Smooth muscle cell (in vitro differentiated cells): ENCODE measurements around the gene MOB1A. TPM values are rescaled to one million over a fixed set of nuclear protein-coding genes. Genes with fewer than 3 reads are reported as not detected.

Experiments
- DNase-seq: peaks from one replicate; lab custom pipeline; 2025; ENCODE audit not compliant: unreplicated experiment; lab: John Stamatoyannopoulos, UW
- H2AFZ ChIP-seq: fragments of 200-600 bp; sonication (generic); 2 replicates; pipeline ENCODE4 v1.6.0; 2016; ENCODE audit warnings: antibody characterized with exemption, low read depth, mild to moderate bottlenecking
- H3F3A ChIP-seq: fragments of 200-600 bp; sonication (generic); 2 replicates; pipeline ENCODE4 v1.6.0; 2017; ENCODE audit warnings: antibody characterized with exemption, low read depth
- H3K27ac ChIP-seq: fragments of 200-600 bp; sonication (generic); 2 replicates; pipeline ENCODE4 v1.5.1; 2016; ENCODE audit warnings: low read depth, mild to moderate bottlenecking
- H3K27me3 ChIP-seq: fragments of 200-600 bp; sonication (generic); 2 replicates; pipeline ENCODE4 v1.6.1; 2016; ENCODE audit warnings: low read depth, mild to moderate bottlenecking
- H3K36me3 ChIP-seq: fragments of 200-600 bp; sonication (generic); 2 replicates; pipeline ENCODE4 v1.5.1; 2016; ENCODE audit warnings: low read depth
- H3K4me1 ChIP-seq: fragments of 200-600 bp; sonication (generic); 2 replicates; pipeline ENCODE4 v1.5.1; 2016; ENCODE audit warnings: low read depth
- H3K4me2 ChIP-seq: fragments of 200-600 bp; sonication (generic); 2 replicates; pipeline ENCODE4 v1.6.0; 2016; ENCODE audit warnings: mild to moderate bottlenecking
- H3K4me3 ChIP-seq: fragments of 200-600 bp; sonication (generic); 2 replicates; pipeline ENCODE4 v1.5.1; 2016; ENCODE audit warnings: mild to moderate bottlenecking
- H3K79me2 ChIP-seq: fragments of 200-600 bp; sonication (generic); 2 replicates; pipeline ENCODE4 v1.6.0; 2016; ENCODE audit warnings: low read depth, mild to moderate bottlenecking
- H3K9ac ChIP-seq: fragments of 200-600 bp; sonication (generic); 2 replicates; pipeline ENCODE4 v1.6.0; 2016; ENCODE audit warnings: low read depth
- H3K9me3 ChIP-seq: fragments of 200-600 bp; sonication (generic); replicated peaks from 2 replicates; pipeline ENCODE4 v1.5.1; 2016; ENCODE audit warnings: low read depth
- H4K20me1 ChIP-seq: fragments of 200-600 bp; sonication (generic); 2 replicates; pipeline ENCODE4 v1.6.0; 2016; ENCODE audit warnings: low read depth
- WGBS: methylation state at CpG from one replicate; pipeline ENCODE4 v1.1.7; 2016; ENCODE audit warnings: low lambda C conversion rate; 5-methylcytosine and 5-hydroxymethylcytosine counted together
- polyA plus RNA-seq: library from polyadenylated mRNA; unstranded; fragments of >200 nt; fragmentation: Nextera tagmentation; extraction: Ambion mirVana; gene quantifications from 2 replicates; pipeline ENCODE4 v1.2.1, GENCODE V29; 2016
- total RNA-seq: library from RNA; depleted of rRNA; stranded (reverse); fragments of >200 nt; gene quantifications from 2 replicates; pipeline ENCODE4 v1.2.3, GENCODE V29; 2014
- TF ChIP-seq, protein P1 (sequence below): fragments of 200-600 bp; sonication (generic); IDR thresholded peaks from 2 replicates; pipeline ENCODE4 v1.5.1; 2017; ENCODE audit warnings: borderline replicate concordance, mild to moderate bottlenecking, antibody characterized with exemption; ENCODE audit not compliant: insufficient read depth, poor library complexity, severe bottlenecking

Gene MOB1A
- total and polyA plus RNA-seq, 2 experiments from 2014 or later: 45.2 to 98.1 TPM

DNA sequence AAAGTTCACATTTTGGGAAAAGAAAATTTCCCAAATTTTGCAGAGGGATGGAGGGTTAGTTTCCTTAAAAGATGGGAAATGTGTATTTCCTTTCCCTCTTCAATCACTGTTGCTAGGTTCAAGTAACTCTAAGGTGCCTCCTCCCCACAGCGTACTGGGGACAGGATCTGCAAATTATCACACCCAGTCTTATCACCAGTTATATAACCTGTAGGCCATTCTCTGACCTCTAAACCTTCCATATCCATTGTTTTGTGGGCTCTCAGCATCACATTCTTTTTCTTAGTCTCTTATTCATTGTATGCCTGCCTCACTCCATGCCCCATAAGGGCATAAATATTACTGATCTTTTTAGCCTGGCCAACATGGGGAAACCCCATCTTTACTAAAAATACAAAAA lies 16.1 kb upstream of the MOB1A start:
- peaks cover 7% of the 10 kb centered on the region for H3K79me2 ChIP-seq
- TF ChIP-seq, protein P1, sequence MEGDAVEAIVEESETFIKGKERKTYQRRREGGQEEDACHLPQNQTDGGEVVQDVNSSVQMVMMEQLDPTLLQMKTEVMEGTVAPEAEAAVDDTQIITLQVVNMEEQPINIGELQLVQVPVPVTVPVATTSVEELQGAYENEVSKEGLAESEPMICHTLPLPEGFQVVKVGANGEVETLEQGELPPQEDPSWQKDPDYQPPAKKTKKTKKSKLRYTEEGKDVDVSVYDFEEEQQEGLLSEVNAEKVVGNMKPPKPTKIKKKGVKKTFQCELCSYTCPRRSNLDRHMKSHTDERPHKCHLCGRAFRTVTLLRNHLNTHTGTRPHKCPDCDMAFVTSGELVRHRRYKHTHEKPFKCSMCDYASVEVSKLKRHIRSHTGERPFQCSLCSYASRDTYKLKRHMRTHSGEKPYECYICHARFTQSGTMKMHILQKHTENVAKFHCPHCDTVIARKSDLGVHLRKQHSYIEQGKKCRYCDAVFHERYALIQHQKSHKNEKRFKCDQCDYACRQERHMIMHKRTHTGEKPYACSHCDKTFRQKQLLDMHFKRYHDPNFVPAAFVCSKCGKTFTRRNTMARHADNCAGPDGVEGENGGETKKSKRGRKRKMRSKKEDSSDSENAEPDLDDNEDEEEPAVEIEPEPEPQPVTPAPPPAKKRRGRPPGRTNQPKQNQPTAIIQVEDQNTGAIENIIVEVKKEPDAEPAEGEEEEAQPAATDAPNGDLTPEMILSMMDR: no peak
- no peak overlapping the region for H3K4me3 ChIP-seq
- H3K4me2 ChIP-seq: no peak overlapping the region
- H4K20me1 ChIP-seq: peaks cover 7% of the 10 kb centered on the region
- no peaks in the 10 kb centered on the region for H3K9me3 ChIP-seq
- no peaks in the 10 kb centered on the region for H3K36me3 ChIP-seq
- H3K4me1 ChIP-seq: peaks cover 1% of the 10 kb centered on the region
- H3F3A ChIP-seq: no peaks in the 10 kb centered on the region
- WGBS: 87% methylated on average over 1 of the region's 1 CpG
- H3K9ac ChIP-seq: no peak overlapping the region
- no peak overlapping the region for H3K27ac ChIP-seq
- peaks cover 21% of the 10 kb centered on the region for H3K27me3 ChIP-seq
- no peak overlapping the region for H2AFZ ChIP-seq
- DNase-seq: no peak

DNA sequence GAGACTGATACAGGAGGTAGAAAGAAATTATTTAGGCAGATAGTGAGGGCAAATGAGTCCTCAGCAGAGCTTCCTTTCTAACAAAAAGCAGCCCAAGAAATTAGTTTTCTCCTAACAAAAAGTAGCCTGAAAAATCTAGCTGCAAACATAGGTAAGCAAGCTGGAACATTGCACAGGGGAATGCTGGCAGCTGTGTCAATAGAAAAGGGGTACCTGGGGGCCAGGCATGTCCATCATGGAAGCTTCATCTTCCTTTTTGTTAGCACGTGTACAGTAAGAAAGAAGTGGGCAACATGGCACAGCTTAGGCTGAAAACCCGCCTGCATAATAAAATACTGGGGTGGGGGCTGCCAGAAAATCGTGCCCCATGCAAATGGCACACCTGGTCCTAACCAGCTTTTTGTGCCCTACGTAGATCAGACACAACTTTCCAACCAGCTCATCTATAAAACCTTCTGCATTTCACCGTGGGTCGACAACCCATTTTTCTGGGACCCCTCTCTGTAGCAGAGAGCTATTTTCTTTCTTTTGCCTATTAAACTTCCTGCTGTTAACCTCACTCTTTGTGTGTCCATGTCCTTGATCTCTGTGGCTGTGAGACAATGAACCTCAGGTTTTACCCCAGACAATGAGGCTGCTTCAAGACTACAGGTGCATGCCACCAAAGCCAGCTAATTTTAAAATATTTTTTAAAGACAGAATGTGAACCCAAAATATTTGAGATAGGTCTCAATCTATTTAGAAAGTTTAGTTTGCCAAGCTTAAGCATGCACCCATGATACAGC lies 13.1 kb upstream of the MOB1A start:
- Histone ChIP-seq H3K4me2 (no peak overlapping the region), H3K27me3 (peaks cover 25% of the 10 kb centered on the region), H4K20me1 (no peaks in the 10 kb centered on the region), H2AFZ (no peak overlapping the region), H3K4me3 (no peak overlapping the region), H3K9ac (no peak overlapping the region), H3K36me3 (no peaks in the 10 kb centered on the region), H3F3A (no peaks in the 10 kb centered on the region), H3K79me2 (no peaks in the 10 kb centered on the region), H3K27ac (no peak overlapping the region), H3K4me1 (peaks cover 5% of the 10 kb centered on the region), H3K9me3 (no peaks in the 10 kb centered on the region)
- DNase-seq: no peak
- TF ChIP-seq, protein P1: no peak
- 76% methylated on average over 6 of the region's 6 CpGs for WGBS

DNA sequence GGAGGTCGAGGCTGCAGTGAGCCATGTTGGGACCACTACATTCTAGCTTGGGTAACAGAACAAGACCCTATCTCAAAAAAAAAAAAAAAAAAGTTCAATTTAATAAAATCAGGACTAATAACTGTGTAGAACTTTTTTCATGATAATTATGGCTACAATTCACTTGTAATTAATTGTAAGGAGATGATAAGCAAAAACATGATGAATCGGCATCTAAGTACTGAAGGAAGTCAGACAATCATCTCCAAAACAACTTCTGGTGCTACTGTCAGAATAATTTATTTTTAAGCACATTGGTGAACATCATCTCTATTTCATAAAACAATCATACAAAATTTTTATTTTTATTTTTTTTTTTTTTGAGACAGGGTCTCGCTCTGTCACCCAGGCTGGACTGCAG lies 10.0 kb upstream of the MOB1A start:
- H3K4me1 ChIP-seq: peaks cover 5% of the 10 kb centered on the region
- 96% methylated on average over 3 of the region's 3 CpGs for WGBS
- no peaks in the 10 kb centered on the region for H3K79me2 ChIP-seq
- H2AFZ ChIP-seq: no peak overlapping the region
- no peaks in the 10 kb centered on the region for H3K36me3 ChIP-seq
- no peaks in the 10 kb centered on the region for H3K9me3 ChIP-seq
- H4K20me1 ChIP-seq: no peaks in the 10 kb centered on the region
- DNase-seq: no peak
- no peaks in the 10 kb centered on the region for H3F3A ChIP-seq
- TF ChIP-seq, protein P1: no peak
- no peak overlapping the region for H3K4me3 ChIP-seq
- no peak overlapping the region for H3K9ac ChIP-seq
- no peak overlapping the region for H3K4me2 ChIP-seq
- peaks cover 25% of the 10 kb centered on the region for H3K27me3 ChIP-seq
- H3K27ac ChIP-seq: no peak overlapping the region
